GM10266 (cell line): Measurements from ENCODE around the gene STRADA.

ENCODE experiments used
- DNase-seq: peaks from one replicate; pipeline ENCODE4 v3.0.0; 2012; ENCODE audit errors: extremely low spot score
- CTCF ChIP-seq: IDR thresholded peaks from 2 replicates; pipeline ENCODE4 v1.5.1; 2012; ENCODE audit warnings: mild to moderate bottlenecking, low read depth; ENCODE audit not compliant: control insufficient read depth, insufficient read depth; ENCODE audit errors: missing control alignments

STRADA gene

DNA sequence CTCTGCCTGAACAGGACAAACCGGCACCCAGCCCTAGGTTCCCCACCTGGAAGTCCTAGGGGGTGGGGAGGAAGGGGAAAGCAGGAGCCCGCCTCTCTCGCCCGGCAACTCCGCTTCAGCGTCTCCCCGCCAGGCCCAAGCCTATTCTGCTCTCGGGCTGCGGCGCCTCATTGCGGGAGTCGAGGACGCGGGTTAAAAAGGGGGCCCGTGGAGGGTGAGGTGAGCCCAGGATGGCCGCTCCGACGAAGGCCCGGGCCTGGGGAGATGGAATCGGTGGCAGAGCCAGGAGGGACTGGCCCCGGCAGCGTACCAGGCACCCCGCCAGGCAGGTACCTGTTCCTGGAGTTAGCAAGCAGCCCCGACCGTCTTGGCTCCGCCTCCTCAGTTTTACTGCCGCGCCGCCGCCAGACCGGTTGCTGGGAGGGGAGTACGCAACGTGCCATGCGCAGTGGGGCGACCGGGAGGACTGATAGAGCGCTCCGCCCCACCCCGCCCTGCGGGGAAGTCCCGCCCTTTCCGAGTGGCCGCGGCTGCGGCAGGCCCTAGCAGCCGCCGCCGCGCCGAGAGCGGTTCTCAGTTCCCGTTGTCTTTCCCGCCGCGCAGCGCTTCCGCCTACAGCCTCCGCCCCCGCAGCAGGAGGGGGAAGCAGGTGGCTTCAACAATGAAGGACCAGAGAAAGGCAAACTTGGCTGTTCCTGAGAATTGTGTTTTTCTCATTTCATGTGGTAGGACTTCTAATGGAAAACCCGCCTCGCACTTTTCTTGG, at the start of gene STRADA:
STRADA (minus strand) TSS at position 392 of the 766 bp plus-strand sequence. CDS start 13,430 bp downstream, outside the sequence.
- peak; percentile 94 for DNase-seq
- TF ChIP-seq CTCF: no peak

DNA sequence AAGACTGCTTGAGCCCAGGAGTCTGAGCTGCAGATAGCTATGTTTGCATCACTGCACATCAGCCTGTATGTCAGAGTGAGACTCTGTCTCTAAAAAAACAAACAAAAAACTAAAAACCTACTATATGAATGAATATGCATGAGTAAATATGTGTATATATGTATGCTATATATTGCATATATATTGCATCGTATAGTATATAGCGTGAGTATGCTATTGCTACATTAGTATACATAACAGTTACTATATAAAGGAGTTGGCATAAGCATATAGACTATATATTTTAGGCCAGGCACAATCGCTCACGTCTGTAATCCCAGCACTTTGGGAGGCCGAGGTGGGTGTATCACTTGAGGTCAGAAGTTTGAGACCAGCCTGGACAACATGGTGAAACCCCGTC, 48.5 kb upstream of the STRADA start:
- no peak for DNase-seq
- no peak for TF ChIP-seq CTCF

DNA sequence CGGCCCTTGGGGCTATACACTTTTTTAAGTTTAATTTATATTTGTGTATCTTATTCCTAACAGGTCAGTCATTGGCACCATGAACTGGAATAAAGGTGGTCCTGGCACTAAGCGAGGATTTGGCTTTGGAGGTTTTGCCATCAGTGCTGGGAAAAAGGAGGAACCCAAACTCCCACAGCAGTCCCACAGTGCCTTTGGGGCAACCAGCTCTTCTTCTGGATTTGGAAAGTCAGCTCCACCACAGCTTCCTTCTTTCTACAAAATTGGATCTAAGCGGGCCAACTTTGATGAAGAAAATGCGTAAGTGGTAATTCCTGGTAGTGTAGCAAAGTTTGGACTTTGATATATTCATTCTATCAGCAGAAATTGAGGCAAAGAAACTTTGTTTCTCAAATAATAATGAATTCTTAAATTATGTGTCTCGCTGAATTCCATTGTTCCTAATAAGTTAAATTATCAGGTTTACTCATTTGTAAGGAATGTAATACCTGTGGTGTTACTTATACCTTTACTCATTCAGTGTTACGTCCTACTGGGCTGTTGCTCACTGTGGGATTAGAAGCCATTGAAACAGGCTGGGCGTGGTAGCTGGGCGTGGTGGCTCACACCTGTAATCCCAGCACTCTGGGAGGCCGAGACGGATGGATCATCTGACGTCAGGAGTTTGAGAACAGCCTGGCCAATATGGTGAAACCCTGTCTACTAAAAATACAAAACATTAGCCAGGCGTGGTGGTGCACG, 45.5 kb upstream of the STRADA start:
- no peak for DNase-seq
- no peak for TF ChIP-seq CTCF

DNA sequence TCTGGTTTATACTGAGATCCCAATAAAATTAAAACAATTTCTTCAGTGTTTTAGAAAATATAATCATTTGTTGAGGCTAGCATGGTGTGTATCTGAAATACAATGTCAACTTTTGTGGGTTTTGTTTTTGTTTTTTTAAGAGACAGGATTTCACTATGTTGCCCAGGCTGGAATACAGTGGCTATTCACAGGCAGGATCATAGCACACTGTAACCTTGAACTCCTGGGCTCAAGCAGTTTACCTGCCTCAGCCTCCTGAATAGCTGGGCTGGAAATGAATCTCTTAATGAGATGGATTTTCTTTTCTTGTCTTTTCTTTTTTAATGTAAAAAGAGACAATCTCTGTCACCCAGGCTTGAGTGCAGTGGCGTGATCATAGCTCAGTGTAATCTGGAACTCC, 44.5 kb upstream of the STRADA start:
- TF ChIP-seq CTCF: no peak
- DNase-seq: no peak

DNA sequence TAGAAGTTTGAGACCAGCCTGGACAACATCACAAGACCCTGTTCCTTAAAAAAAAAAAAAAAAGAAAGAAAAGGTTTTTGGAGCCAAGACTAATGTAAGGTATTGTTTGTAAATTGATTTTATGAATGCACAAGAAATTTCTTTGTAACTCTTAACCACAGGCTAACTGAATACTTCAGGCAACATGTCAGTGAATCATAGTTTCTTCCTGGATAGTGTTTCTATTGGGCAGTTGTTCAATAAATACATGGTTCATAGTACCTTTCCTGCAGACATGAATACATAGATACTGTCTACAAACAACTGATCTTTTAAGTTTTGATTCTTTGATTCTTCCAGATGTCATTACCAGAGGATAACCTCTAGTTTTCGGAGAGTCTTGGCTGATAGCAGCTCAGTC, 44.0 kb upstream of the STRADA start:
- no peak for DNase-seq
- TF ChIP-seq CTCF: no peak

GRCh38 chr17:63783522-63783921, 41.9 kb upstream of the STRADA start:
- TF ChIP-seq CTCF: no peak
- no peak for DNase-seq

- no peak for DNase-seq
- TF ChIP-seq CTCF: no peak
These were observed 39.3 kb upstream of the STRADA start for GRCh38 chr17:63780928-63781327.
